8988T (cell line): ENCODE measurements around the gene ACSL5.

Source experiments
- DNase-seq: peaks from one replicate; pipeline ENCODE4 v3.0.0; 2011

ACSL5 gene, protein sequence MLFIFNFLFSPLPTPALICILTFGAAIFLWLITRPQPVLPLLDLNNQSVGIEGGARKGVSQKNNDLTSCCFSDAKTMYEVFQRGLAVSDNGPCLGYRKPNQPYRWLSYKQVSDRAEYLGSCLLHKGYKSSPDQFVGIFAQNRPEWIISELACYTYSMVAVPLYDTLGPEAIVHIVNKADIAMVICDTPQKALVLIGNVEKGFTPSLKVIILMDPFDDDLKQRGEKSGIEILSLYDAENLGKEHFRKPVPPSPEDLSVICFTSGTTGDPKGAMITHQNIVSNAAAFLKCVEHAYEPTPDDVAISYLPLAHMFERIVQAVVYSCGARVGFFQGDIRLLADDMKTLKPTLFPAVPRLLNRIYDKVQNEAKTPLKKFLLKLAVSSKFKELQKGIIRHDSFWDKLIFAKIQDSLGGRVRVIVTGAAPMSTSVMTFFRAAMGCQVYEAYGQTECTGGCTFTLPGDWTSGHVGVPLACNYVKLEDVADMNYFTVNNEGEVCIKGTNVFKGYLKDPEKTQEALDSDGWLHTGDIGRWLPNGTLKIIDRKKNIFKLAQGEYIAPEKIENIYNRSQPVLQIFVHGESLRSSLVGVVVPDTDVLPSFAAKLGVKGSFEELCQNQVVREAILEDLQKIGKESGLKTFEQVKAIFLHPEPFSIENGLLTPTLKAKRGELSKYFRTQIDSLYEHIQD

DNA sequence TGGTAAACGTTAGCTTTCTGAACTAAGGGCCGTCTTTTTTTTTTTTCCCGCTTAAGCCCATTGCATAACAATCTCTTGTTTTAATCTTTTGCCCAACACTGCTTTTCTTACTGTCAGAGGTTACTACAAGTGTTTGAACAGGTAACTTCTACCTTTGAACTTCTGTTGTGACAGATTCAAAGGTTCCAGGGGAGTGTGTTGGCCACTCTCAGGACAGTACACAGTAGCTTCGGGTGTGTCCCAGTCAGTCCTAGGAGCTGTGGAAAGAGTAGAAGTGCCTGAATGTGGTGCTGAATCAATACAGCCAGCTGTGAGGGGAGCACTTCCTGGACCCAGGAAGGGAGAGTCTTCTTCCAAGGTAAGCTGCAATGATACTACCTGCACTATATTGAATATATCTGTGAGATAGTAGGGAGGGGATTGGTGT, at the start of gene ACSL5:
TSS of gene ACSL5 (plus strand) at position 205 of the 427 bp plus-strand sequence. CDS start 20,831 bp downstream, outside the sequence.
- no peak for DNase-seq

DNA sequence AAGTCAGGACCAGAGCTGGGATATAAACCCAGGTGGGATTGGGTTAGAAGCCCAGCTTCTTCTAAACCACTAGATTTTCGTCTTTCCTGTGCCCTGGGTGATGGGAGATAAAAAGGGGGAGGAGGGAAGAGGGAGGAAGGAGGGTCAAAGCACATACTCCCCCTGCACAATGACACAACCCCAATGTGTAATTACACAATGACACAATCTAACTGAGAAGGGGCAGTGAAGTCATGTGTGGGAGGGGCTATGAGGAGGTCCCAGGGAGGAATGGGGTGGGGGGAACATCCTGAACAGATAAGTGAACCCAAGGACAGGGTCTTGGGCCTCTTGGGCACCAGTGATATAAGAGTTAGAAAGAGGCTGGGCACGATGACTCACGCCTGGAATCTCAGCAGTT, 46.2 kb upstream of the ACSL5 start:
- DNase-seq: no peak

DNA sequence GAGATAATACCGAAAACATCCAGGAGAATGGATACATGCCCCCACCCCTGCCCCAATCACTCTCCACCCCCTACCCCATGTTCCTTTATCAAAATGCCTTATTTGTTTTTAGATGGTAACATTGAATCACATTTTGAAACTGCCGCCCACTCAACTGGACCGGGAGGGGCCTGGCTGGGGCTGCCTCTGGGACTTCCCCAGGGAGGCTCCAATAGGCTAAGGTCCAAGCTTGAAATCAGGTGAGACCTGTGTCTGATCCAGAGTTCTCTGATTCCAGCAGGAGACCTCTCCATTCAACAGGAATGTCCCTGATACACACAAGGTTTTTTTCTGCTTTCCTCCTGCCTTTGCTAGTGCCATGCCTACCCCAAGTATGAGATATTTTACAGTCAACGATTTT, 43.8 kb upstream of the ACSL5 start:
- no peak for DNase-seq

DNA sequence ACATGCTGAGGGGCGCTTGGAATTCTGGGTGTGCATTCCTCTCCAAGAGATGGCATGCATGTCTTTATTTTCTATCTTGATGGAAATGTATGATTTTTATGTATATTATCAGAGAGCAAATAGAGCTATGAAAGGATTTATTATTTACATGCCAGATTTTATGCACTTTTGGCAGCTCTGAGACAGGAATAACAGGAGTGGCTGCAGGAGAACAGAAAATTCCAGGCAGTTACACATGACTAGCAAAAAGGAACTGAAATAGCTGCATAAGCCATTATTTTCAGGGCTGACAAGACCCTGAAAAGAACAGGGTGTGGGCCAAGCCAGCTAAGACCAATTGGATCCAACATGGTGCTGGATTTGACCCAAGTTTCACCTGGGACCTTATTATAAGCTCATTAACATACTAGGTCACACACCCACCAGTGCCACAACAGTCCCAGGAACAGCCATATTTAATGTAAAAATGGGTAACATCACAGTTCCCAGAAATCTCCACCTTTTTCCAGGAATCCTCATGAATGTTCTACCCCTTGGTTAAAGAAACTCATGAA, 43.2 kb upstream of the ACSL5 start:
- no peak for DNase-seq

DNA sequence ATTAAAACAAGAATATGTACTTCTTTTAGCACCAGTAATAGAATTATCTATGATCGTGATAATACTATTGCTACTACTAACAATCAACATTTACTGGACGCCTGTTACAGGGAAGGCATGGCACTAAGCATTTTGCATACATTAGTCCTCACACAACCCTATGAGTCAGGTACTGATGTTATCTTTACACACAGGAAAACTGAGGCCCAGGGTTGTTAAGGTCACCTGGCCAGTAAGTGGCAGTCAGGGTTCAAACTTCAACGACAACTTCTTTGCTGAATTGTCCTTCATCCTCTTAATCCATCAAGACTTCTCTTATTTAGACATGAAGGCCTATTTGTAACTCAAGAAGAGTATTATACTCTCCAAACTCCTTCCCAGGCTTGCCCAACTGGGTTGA, 41.9 kb upstream of the ACSL5 start:
- no peak for DNase-seq

DNA sequence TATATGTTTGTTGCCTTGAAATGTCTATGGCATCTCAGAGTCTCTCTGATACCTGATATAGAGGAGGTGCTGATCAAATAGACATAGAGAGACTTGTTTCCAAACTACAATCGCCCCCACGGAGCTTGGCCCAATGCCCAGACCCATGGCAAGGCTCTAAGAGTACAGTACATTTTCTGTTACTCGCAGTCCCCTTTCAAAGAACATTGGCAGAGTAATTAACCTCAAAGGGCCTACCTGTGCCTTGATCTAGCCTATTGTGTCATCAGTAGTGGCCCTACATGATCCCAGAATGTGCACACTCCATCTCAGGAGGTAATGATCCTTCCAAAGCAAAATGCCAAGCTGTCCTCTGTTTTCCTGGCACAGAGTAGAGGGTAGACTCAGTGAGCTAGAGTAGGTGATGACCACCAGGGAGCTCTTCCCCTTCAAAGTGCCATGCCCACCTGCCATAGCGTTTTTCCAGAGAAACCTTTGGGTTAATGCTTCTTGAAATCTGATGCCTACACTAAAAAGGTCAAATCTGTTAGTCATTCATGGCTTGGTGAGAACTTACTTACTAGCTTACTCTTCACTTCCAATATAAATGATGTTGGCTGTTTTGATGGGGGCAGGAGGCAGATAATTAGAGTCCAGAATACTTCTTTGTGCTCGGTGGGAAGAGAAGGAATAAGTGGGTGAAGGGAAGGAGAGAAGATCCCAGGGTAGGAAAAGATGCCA, 41.2 kb upstream of the ACSL5 start:
- DNase-seq: no peak

DNA sequence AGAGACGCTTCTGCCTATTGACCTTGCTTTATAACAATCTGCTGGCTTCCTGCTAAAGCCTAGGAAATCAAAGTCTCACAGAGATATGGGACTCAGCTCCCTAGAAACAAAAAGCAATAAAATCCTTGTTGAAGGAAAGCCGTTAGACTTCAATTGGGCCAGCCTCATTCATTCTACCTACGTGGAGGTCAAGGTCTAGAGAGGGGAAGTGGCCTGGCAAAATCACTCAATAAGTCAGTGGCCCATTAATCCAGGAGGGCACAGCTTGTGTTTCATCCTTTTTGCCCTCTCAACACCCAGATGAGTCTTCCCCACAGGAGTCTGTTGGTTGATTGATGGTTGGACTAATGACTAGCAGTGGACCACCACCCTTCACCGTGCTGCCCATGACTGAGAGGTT, 40.5 kb upstream of the ACSL5 start:
- no peak for DNase-seq

DNA sequence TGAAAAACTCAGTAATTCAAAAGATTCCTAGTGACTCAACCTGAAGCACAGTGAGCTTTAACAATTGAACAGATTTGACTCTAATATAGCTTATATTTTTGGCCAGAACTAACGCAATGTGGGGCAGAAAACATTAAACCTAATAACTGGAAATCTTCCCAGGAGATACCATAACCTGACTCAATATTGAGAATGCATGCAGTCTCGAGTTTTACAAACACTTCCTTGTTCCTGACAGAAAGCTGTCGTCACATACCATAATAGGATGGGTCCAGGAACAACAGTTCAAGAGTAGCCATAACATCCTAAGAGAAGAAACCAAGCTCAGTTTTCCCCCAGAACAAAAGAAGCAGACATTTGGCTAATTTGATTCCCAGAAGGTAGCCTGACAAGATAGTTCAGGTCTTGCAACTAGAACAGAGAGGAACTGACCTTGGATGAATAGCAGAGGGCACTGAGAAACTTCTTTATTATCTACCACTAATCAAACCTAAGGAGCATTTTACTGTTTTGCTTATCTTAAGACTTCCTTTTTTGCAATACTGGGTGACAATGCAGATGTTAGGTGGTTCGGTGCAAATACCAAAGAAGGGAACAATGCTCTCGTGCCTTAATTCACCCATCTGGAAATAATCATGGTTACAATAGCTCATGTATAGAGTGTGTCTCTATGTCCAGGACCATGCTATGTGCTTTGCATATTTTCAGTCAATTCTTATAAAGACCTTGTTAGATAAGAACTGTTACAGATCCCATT, 38.6 kb upstream of the ACSL5 start:
- no peak for DNase-seq

DNA sequence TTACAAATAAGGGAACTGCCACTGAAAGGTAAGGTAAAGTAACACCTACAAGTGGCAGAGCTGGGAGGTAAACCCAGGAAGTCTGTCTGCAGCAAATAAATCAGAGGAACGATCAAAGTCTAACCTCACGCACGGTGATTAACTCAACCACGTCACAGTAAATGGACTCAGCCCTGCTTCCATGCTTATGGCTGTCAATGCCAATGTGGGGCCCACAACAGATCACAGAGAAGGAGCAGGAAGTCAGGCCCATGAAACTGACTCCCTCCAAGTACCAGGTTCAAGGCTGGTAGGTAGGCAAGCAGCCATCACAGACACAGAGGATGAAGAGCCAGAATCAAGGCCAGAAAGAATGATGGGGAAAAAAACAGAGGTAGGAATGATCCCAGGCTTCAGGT, 38.0 kb upstream of the ACSL5 start:
- DNase-seq: no peak

DNA sequence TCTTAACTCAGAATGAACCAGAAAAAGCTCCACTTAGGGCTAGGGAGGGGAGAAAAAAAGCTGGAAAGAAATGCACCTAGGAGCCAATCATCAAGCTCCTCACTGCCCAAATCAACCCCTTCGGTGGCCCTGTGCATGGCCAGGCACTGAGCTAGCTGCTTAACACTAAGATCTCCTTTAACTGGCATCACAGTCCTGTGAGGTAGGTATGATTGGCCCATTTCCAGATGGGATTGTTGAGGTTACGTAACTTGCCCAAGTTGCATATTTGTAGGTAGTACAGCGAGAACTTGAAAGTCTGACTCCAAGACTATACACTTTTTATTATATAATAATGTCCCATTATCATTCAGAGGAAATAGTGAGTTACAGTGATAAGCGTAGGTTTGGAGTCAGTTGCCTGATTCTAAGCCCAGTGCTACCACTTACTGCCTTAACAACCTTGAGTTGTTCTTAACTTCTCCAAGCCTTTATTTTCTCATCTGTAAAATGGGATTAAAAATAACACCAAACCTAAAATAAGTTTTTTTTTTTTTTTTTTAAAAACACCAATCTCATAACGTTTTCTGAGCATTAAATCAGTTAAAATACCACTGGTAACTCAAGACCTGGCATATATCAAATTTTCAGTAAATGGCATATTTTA, 37.2 kb upstream of the ACSL5 start:
- DNase-seq: no peak

DNA sequence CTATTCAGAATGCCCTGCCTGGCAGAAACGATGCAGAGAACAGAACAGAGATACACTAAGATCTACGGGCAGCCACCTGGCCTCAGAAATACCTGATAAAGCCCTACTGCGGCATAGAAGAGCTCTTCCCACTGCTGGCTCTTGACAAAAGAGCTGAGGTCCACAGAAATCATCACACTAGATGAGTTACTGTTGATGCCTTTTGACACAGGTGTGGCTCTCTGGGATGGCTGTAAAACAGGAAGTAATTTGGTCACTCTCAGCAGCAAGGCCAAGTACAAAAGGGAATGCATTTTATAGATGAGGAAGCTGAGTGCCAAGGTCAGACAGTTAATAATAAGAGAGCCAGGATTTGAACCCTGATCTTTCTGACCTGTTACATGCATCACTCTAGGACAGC, 35.0 kb upstream of the ACSL5 start:
- no peak for DNase-seq

DNA sequence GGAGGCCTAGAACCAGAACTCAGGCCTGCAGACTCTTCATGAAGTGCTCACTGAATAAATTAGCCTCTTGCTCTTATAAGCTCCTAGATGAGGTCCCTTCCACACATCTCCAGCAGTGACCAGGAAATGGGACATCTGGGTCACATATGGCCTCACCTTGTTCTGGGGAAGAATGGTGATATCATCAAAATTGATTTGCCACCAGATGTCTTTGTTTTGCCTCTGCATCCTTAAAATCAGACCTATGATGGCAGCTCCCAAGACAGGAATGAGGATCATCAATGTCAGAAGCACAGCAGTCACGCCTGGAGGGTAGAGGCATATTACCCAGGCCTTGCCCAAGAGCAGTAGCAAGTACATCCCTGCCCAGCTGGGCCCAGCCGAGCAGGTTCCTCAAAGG, 33.3 kb upstream of the ACSL5 start:
- DNase-seq: no peak

DNA sequence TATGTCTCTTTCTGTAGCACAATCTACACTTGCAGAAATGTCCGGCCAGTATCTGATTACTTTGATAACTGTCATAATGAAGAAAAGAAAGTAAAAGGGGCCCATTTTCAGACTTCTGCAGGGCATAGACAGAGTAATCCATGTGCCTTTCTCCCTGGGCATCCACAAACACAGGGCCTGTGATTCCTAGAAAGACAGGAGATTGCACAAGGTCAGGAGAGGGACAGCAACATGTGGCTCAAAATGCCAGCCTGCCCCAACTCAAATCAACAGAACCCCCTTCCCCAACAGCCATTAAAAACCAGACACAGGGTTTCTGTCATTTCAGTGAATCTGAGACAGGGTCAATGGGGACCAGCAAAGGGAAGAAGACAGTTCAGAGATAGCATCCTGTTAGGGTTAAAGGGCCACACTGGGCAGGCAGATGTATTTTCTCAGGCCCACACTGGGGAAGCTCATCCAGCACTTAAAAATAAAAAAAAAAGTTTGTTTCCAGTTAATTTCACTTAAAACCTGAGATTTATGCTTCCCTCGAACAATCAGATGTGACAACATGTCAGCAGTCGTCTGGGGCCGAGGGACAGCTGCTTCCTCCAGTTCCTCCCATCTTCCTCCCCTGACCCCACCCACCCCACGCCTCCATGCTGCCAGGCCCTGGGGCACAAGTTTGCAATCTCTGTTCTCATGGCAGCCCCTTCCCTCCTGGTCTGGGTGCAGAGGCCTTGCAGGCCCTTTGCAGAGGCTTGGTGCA, 30.7 kb upstream of the ACSL5 start:
- no peak for DNase-seq

DNA sequence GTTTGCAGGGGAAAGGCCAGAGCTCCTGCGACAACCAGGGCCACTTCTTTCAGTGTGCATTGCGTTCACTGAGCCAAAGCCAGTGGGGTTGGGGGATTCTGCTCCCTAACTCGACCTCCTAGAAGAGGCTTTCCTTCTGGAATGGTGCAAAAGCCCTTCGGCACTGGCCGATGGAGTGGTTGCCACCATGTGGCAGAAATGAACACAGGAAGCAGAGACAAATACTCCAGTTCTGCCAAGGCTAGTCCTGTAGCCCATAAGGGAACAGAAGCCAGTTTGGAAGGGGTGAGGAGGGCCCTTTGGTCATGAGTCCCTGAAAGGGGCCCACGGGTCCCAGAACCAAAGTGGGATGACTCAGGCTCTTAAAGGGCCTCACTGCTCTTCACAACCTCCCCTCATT, 29.7 kb upstream of the ACSL5 start:
- no peak for DNase-seq

DNA sequence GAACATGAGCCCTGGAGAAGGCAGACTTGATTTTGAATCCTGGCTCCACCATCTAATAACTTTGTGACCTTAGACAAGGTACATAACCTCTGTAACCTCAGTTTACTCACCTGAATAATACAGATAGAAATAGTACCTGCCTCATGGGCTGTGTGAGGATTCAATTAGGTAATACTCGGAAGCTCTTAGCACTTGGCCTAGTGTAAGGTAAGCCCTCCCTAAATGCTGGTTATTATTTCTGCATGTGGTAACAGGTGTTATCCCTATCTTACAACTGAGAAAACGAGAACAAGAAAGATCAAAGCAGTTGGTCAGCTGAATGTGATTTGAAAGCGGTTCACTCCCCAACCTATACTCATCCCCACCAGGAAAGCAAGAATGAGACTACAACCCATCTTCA, 28.7 kb upstream of the ACSL5 start:
- no peak for DNase-seq

DNA sequence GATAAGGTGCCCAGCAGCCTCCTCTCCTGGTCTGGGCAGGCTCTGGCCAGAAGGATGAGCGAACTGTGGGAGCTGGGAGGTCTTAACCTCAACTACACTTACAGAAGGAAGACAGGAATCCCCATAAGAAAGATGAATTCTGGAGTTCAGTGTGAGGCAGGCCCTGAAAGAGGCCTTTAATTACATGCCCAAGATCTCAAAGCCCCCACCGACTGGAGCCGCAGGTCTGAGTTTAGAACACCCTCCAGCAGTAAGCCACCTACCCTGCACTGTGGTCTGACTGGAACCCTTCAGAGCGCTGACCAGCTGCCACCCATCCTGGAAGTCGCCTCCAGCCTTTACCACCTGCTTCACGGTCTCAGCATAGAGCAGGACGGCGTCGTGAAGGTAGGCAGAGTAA, 28.2 kb upstream of the ACSL5 start:
- DNase-seq: no peak

DNA sequence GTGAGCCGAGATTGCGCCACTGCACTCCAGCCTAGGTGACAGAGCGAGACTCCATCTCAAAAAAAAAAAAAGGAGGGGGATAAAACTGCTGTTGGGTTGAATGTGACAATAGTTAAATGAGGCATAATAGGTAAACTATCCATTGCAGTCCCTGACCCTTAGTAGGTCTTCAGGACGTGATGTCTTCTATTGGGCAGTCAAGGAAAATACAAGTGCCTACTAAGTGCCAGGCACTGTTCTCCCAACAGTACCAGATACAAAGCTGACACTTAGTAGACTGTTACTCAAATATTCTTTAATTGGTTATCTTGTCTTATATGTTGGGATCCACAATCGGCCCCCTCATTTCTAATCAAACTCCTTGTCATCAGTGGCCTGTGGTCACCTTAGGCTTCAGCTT, 27.1 kb upstream of the ACSL5 start:
- DNase-seq: no peak

DNA sequence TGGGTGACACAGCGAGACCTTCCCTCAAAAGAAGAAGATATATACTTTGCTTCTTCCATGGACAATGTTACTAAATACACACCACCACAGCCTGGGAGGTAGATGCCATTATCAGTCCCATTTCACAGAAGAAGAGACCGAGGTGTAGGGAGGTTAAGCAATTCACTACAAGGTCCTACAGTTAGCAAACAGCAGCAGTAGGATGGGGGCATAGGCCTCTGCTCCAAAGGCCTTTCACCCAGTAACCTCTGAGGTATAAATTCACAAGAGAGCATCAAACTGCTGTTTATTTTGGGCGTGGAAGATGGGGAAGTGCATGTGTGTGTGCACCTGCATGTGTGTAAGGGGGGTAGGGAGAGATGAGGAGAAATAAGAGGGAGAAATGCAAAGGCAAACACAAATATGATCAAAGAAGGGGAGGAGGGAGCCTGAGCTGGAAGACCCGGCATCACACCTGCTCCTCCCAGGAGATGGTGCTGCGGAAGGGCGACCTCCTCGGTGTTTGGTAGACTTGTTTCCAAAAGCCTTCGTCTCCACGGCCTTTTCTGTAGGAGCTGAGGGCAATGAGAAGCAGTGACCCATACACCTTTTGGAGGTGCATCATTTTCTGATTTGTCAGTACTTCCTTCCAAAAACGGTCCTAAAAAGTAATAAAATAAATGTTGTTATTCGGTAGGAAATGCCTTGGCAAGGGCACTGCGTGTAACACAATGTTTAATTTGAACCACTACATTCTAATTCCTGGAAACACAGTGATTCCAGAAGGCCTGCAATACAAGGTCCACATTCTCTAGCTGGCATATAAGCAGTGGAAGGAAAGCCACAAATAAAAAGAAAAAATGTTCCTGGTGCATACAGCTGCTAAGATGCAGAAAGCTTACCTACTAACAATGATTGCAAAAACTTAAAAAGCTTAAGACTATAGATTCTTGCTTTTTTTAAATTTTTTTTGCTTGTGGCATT, 25.9 kb upstream of the ACSL5 start:
- no peak for DNase-seq

DNA sequence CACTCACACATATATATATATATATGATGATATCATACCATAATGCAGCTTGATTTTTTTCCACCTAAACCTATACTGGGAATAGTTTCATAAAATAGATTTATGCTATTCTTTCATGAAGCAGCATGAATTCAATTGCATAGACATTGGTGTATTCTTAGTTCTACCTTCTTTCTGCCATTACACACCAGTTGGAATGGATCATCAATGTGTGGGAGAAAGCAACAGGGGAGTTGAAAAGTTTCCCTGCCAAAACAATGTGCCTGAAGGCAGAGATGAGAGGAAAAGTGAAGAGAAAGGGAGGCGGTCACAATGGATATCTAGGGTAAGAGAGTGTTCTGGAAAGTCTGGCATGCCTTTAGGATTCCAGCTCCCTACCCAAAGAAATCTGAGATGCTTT, 25.2 kb upstream of the ACSL5 start:
- no peak for DNase-seq

DNA sequence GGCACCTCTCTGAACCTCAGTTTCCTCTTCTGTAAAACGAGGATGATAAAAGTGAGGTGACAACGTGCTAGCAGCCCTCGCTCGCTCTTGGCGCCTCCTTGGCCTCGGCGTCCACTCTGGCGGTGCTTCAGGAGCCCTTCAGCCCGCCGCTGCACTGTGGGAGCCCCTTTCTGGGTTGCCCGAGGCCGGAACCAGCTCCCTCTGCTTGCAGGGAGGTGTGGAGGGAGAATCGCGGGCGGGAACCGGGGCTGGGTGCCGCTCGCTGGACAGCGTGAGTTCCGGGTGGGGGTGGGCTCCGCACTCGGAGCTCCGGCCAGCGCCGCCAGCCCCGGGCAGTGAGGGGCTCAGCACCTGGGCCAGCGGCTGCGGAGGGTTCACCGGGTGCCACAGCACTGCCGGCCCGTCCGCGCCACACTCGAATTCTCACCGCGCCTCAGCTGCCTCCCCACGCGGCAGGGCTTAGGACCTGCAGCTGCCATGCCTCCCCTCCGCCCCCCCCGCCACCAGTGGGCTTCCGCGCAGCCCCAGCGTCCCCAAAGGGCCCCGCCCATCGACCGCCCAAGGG, 24.3 kb upstream of the ACSL5 start:
- no peak for DNase-seq
